Small intestine (tissue), 7 donors: ENCODE data around the gene EHBP1. TPM values are rescaled to one million over a fixed set of nuclear protein-coding genes. Genes with fewer than 3 reads are reported as not detected.
"Not testable (repeated sequence)": the region's sequence is repeated elsewhere in the genome, so short reads cannot be mapped to it uniquely, and the experiment has no call there.

Source experiments
- DNase-seq, 2 donors: peaks; one replicate each; pipeline versions ENCODE4 v3.0.0 to v3.0.0-alpha.2; 2013
- FAIRE-seq: peaks from 2 replicates; lab custom pipeline; 2012; peaks lifted over from hg19 to GRCh38; lab: Jason Lieb, UNC
- H3K27ac ChIP-seq, 3 donors: one replicate each; pipeline ENCODE4 v1.5.1; 2013; ENCODE audit warnings: low read length in 2 of 3, mild to moderate bottlenecking in 2 of 3, control low read depth in 1 of 3, inconsistent platforms in 1 of 3, low read depth in 1 of 3, moderate library complexity in 1 of 3
- H3K27me3 ChIP-seq, 3 donors: one replicate each; pipeline ENCODE4 v1.6.1; 2013; ENCODE audit warnings: low read length in 3 of 3, inconsistent platforms in 1 of 3; ENCODE audit not compliant: control insufficient read depth in 3 of 3, insufficient read depth in 3 of 3
- H3K36me3 ChIP-seq, 3 donors: one replicate each; pipeline ENCODE4 v1.6.1; 2013; ENCODE audit warnings: low read length in 3 of 3, inconsistent platforms in 1 of 3, low read depth in 1 of 3, mild to moderate bottlenecking in 1 of 3, moderate library complexity in 1 of 3; ENCODE audit not compliant: control insufficient read depth in 3 of 3, insufficient read depth in 2 of 3
- H3K4me1 ChIP-seq, 3 donors: one replicate each; pipeline ENCODE4 v1.6.1; 2013; ENCODE audit warnings: low read length in 2 of 3, inconsistent platforms in 1 of 3, low read depth in 1 of 3, mild to moderate bottlenecking in 1 of 3, moderate library complexity in 1 of 3; ENCODE audit not compliant: control insufficient read depth in 3 of 3, insufficient read depth in 2 of 3
- H3K4me3 ChIP-seq, 3 donors: one replicate each; pipeline ENCODE4 v1.5.1; 2013; ENCODE audit warnings: low read length in 3 of 3, control low read depth in 1 of 3, inconsistent platforms in 1 of 3, low read depth in 1 of 3, mild to moderate bottlenecking in 1 of 3, moderate library complexity in 1 of 3
- H3K9me3 ChIP-seq, 2 donors: one replicate each; pipeline ENCODE4 v1.6.1; 2013; ENCODE audit warnings: low read depth in 1 of 2, low read length in 1 of 2; ENCODE audit not compliant: control insufficient read depth in 2 of 2, insufficient read depth in 1 of 2
- WGBS, 3 donors: extraction: QIAGEN DNeasy Blood & Tissue Kit; methylation state at CpG; one replicate each; pipeline ENCODE4 v1.1.7; 2013; 5-methylcytosine and 5-hydroxymethylcytosine counted together
- polyA plus RNA-seq, 4 donors: library from polyadenylated mRNA; stranded (reverse) in 3 of 4; unstranded in 1 of 4; fragments of 200-250 nt in 3 of 4; fragments of 120-200 nt in 1 of 4; gene quantifications; one replicate each; pipeline versions ENCODE4 v1.2.1 to v1.2.3, GENCODE V29; 2013
- donor health status: healthy with polysubstance abuse.
- donor health status: control.
- donor health status: control.
- donor health status: Bipolar disorder and iron deficiency.
- donor health status: healthy.

Gene EHBP1
- polyA plus RNA-seq, 4 donors = 11.0 to 29.7 (median 11.5) TPM

- peaks cover 0 to 5% (median 0%) of the 10 kb centered on the region in 3 donors for H3K4me1 ChIP-seq
- no peaks in the 10 kb centered on the region for H3K9me3 ChIP-seq
- H3K36me3 ChIP-seq = no peaks in the 10 kb centered on the region
- H3K27ac ChIP-seq = no peak overlapping the region
- WGBS, 3 donors = 15 to 69% (median 24%) methylated on average over 1 of the region's 1 CpG
- DNase-seq (no peak), FAIRE-seq (no peak)
- no peak overlapping the region for H3K4me3 ChIP-seq
- peaks cover 4 to 32% (median 8%) of the 10 kb centered on the region in 3 donors for H3K27me3 ChIP-seq
These were observed 358.7 kb downstream of the EHBP1 start for GRCh38 chr2:63064197-63064596.

GRCh38 chr2:63064661-63065060, 359.1 kb downstream of the EHBP1 start:
- Histone ChIP-seq H3K4me3 (no peak overlapping the region), H3K9me3 (no peaks in the 10 kb centered on the region), H3K27me3 (peaks cover 0 to 32% (median 6%) of the 10 kb centered on the region in 3 donors), H3K4me1 (peaks cover 0 to 3% (median 0%) of the 10 kb centered on the region in 3 donors), H3K27ac (no peak overlapping the region), H3K36me3 (no peaks in the 10 kb centered on the region)
- 62 to 67% (median 63%) methylated on average over 4 of the region's 4 CpGs for WGBS, 3 donors
- DNase-seq (no peak), FAIRE-seq (no peak)

GRCh38 chr2:63066265-63066664, 360.8 kb downstream of the EHBP1 start:
- H3K4me1 ChIP-seq = no peaks in the 10 kb centered on the region
- 49 to 53% (median 50%) methylated on average over 3 of the region's 3 CpGs for WGBS, 3 donors
- H3K27me3 ChIP-seq = peaks cover 0 to 27% (median 5%) of the 10 kb centered on the region in 3 donors
- H3K27ac ChIP-seq = no peak overlapping the region
- DNase-seq (no peak), FAIRE-seq (no peak)
- H3K36me3 ChIP-seq = no peaks in the 10 kb centered on the region
- H3K9me3 ChIP-seq = no peaks in the 10 kb centered on the region
- H3K4me3 ChIP-seq = no peak overlapping the region

DNA sequence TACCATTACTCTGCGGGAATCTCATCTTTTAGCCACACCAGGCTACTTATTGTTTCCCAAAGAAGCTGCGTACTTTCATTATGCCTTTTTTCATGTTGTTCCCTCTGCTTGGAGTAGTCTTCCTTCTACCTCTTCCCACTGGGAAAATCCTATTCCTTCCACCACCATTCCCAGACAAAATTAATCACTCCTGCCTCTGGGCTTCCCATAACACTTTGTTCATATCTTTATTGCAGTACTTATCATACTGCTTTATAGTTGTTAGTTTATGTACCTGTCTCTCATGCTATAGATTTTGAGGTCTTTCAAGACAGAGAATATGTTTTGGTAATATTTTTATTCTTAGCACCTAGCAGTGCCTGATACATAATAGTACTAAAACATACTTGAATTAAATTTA, 361.3 kb downstream of the EHBP1 start:
- DNase-seq (no peak), FAIRE-seq (no peak)
- no peaks in the 10 kb centered on the region for H3K4me1 ChIP-seq
- no peaks in the 10 kb centered on the region for H3K9me3 ChIP-seq
- 75 to 84% (median 76%) methylated on average over 2 of the region's 2 CpGs for WGBS, 3 donors
- peaks cover 0 to 31% (median 5%) of the 10 kb centered on the region in 3 donors for H3K27me3 ChIP-seq
- H3K27ac ChIP-seq = no peak overlapping the region
- H3K36me3 ChIP-seq = no peaks in the 10 kb centered on the region
- no peak overlapping the region for H3K4me3 ChIP-seq

DNA sequence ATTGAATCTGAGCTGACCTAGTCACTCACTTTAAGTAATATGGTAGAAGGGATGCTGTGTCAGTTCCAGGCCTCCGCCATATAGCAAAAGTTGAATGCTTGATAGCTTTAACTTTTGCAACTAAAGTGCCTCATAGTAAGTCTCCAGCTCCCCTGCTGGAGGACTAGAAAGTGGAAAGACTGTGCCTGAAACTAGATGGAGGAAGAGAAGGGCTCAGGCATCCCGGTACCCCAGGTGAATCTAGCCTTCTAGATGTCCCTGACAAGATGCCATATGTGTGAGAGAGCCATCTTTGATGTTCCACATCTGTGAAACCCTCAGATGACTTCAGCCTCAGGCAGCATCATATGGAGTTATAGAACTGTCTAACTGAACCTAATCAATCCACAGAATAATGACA, 366.2 kb downstream of the EHBP1 start:
- H3K4me1 ChIP-seq = no peaks in the 10 kb centered on the region
- no peak overlapping the region for H3K4me3 ChIP-seq
- no peaks in the 10 kb centered on the region for H3K36me3 ChIP-seq
- H3K27me3 ChIP-seq = peaks cover 0 to 17% (median 8%) of the 10 kb centered on the region in 3 donors
- H3K27ac ChIP-seq = no peak overlapping the region
- FAIRE-seq (no peak), DNase-seq (no peak)
- no peaks in the 10 kb centered on the region for H3K9me3 ChIP-seq
- WGBS, 3 donors = 76 to 84% (median 84%) methylated on average over 2 of the region's 2 CpGs

GRCh38 chr2:63073994-63074393, 368.5 kb downstream of the EHBP1 start:
- FAIRE-seq = no peak
- H3K36me3 ChIP-seq = no peaks in the 10 kb centered on the region

DNA sequence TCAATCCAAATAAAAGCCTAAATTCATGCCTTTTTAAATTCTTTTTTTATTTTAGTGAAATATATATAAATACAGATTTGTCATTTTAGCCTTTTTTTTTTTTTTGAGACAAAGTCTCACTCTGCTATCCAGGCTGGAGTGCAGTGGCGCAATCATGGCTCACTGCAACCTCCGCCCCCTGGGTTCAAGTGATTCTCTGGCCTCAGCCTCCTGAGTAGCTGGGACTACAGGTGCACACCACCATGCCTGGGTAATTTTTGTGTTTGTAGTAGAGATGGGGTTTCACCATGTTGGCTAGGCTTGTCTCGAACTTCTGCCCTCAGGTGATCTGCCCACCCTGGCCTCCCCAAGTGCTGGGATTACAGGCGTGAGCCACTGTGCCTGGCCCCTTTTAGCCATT, 368.9 kb downstream of the EHBP1 start:
- not testable (repeated sequence) for H3K4me1 ChIP-seq, H3K27ac ChIP-seq, H3K36me3 ChIP-seq, H3K27me3 ChIP-seq, DNase-seq, FAIRE-seq, H3K4me3 ChIP-seq, H3K9me3 ChIP-seq
- WGBS, 3 donors = 87 to 90% (median 87%) methylated on average over 4 of the region's 4 CpGs

More at GRCh38 chr2:63073994-63074393, 368.5 kb downstream of the EHBP1 start:
- DNase-seq = no peak
- Histone ChIP-seq H3K27me3 (peaks cover 0 to 12% (median 6%) of the 10 kb centered on the region in 3 donors), H3K4me1 (no peaks in the 10 kb centered on the region), H3K27ac (no peak overlapping the region), H3K9me3 (no peaks in the 10 kb centered on the region), H3K4me3 (no peak overlapping the region)
- 71 to 86% (median 79%) methylated on average over 3 of the region's 3 CpGs for WGBS, 3 donors

GRCh38 chr2:63078852-63079606, 373.5 kb downstream of the EHBP1 start:
- FAIRE-seq (no peak), DNase-seq (peak in 1 of 2 donors; percentile 49)
- Histone ChIP-seq H3K4me1 (no peaks in the 10 kb centered on the region), H3K4me3 (no peak overlapping the region), H3K27ac (no peak overlapping the region), H3K9me3 (no peaks in the 10 kb centered on the region), H3K27me3 (no peaks in the 10 kb centered on the region), H3K36me3 (no peaks in the 10 kb centered on the region)
- WGBS, 3 donors = 67 to 72% (median 69%) methylated on average over 4 of the region's 4 CpGs
